IMR-90 (cell line): Measurements from ENCODE around the gene CES3. TPM values are rescaled to one million over a fixed set of nuclear protein-coding genes. Genes with fewer than 3 reads are reported as not detected.

Source experiments
- ATAC-seq: fragments of 200-7000 bp; cut with Tn5 transposase; 2 replicates; pipeline ENCODE4 v1.9.1; 2020; ENCODE audit warnings: low read depth, mild to moderate bottlenecking, moderate library complexity
- BruUV-seq: library from RNA; stranded (reverse); fragments of 400-500 nt; replicated peaks from 2 replicates; lab custom pipeline; 2021; lab: Mats Ljungman, UMichigan
- CTCF ChIA-PET: fragments of 300-600 bp; formaldehyde crosslinking; extraction: SDS; loops from one replicate; lab custom pipeline; 2021; ENCODE audit warnings: antibody characterized with exemption; lab: Yijun Ruan, JAX
- POLR2A ChIA-PET: fragments of 300-600 bp; sonication (Branson Sonifier 250); formaldehyde crosslinking; loops from one replicate; lab custom pipeline; 2022; ENCODE audit warnings: antibody characterized with exemption; ENCODE audit not compliant: unreplicated experiment; lab: Charles Lee
- DNase-seq: peaks from one replicate; pipeline ENCODE4 v3.0.0; 2013
- H2AFZ ChIP-seq: replicated peaks from 2 replicates; pipeline ENCODE3; 2013; ENCODE audit warnings: low read length, mild to moderate bottlenecking; ENCODE audit not compliant: poor library complexity
- H2AK5ac ChIP-seq: 2 replicates; pipeline ENCODE4 v1.6.1; 2013; ENCODE audit warnings: low read depth, low read length, inconsistent platforms
- H2AK9ac ChIP-seq: replicated peaks from 2 replicates; pipeline ENCODE3; 2013; ENCODE audit warnings: mild to moderate bottlenecking, low read depth, low read length, moderate library complexity; ENCODE audit not compliant: poor library complexity
- H2BK120ac ChIP-seq: 2 replicates; pipeline ENCODE4 v1.6.1; 2013; ENCODE audit warnings: low read depth, low read length, inconsistent platforms
- H2BK15ac ChIP-seq: 3 replicates; pipeline ENCODE4 v1.6.1; 2013; ENCODE audit warnings: low read depth, low read length, inconsistent platforms
- H2BK20ac ChIP-seq: 2 replicates; pipeline ENCODE4 v1.6.1; 2013; ENCODE audit warnings: low read depth, mild to moderate bottlenecking, inconsistent platforms, low read length, moderate library complexity
- H2BK5ac ChIP-seq: 2 replicates; pipeline ENCODE4 v1.6.1; 2013; ENCODE audit warnings: mild to moderate bottlenecking, low read depth, low read length, inconsistent platforms; ENCODE audit not compliant: poor library complexity, severe bottlenecking
- H3K14ac ChIP-seq: replicated peaks from 2 replicates; pipeline ENCODE4 v1.6.1; 2013; ENCODE audit warnings: low read depth, low read length, inconsistent platforms
- H3K18ac ChIP-seq: 2 replicates; pipeline ENCODE4 v1.6.1; 2013; ENCODE audit warnings: low read depth, low read length, control low read depth
- H3K23ac ChIP-seq: 2 replicates; pipeline ENCODE4 v1.6.1; 2013; ENCODE audit warnings: low read depth, low read length, inconsistent platforms
- H3K27ac ChIP-seq: 2 replicates; pipeline ENCODE4 v1.5.1; 2013; ENCODE audit warnings: mild to moderate bottlenecking, control low read depth, low read length; ENCODE audit not compliant: insufficient read depth
- H3K27me3 ChIP-seq: 2 replicates; pipeline ENCODE4 v1.6.1; 2013; ENCODE audit warnings: low read length; ENCODE audit not compliant: control insufficient read depth, insufficient read depth
- H3K36me3 ChIP-seq: 2 replicates; pipeline ENCODE4 v1.6.1; 2013; ENCODE audit warnings: low read length, mixed read lengths; ENCODE audit not compliant: control insufficient read depth, insufficient read depth
- H3K4ac ChIP-seq: 2 replicates; pipeline ENCODE4 v1.6.1; 2013; ENCODE audit warnings: low read depth, low read length, inconsistent platforms
- H3K4me1 ChIP-seq: 2 replicates; pipeline ENCODE4 v1.6.1; 2013; ENCODE audit warnings: low read length, mixed read lengths; ENCODE audit not compliant: control insufficient read depth, insufficient read depth
- H3K4me2 ChIP-seq: 2 replicates; pipeline ENCODE4 v1.6.1; 2013; ENCODE audit warnings: low read depth, mild to moderate bottlenecking, control low read depth, low read length, moderate library complexity
- H3K4me3 ChIP-seq: 2 replicates; pipeline ENCODE4 v1.5.1; 2013; ENCODE audit warnings: low read depth, mild to moderate bottlenecking, control low read depth, low read length, moderate library complexity; ENCODE audit not compliant: insufficient read depth
- H3K56ac ChIP-seq: 2 replicates; pipeline ENCODE4 v1.6.1; 2013; ENCODE audit warnings: low read length, inconsistent platforms; ENCODE audit not compliant: insufficient read depth; ENCODE audit errors: extremely low read depth
- H3K79me1 ChIP-seq, 2 experiments: 2 replicates each; pipeline ENCODE4 v1.6.1; 2013; ENCODE audit warnings: low read length in 2 of 2, inconsistent platforms in 1 of 2, low read depth in 1 of 2
- H3K9ac ChIP-seq: 2 replicates; pipeline ENCODE4 v1.6.1; 2013; ENCODE audit warnings: low read depth, low read length, control low read depth
- H3K9me1 ChIP-seq: 2 replicates; pipeline ENCODE4 v1.6.1; 2013; ENCODE audit warnings: low read length, inconsistent platforms; ENCODE audit not compliant: insufficient read depth
- H3K9me3 ChIP-seq: 2 replicates; pipeline ENCODE4 v1.6.1; 2013; ENCODE audit warnings: low read length; ENCODE audit not compliant: control insufficient read depth, insufficient read depth
- H4K20me1 ChIP-seq: 2 replicates; pipeline ENCODE4 v1.6.1; 2013; ENCODE audit warnings: low read length, inconsistent platforms; ENCODE audit not compliant: insufficient read depth
- H4K5ac ChIP-seq: 2 replicates; pipeline ENCODE4 v1.6.1; 2013; ENCODE audit warnings: mild to moderate bottlenecking, low read depth, low read length, control low read depth
- H4K8ac ChIP-seq, 2 experiments: 2 replicates each; pipeline ENCODE4 v1.6.1; 2013; ENCODE audit warnings: low read depth in 2 of 2, low read length in 2 of 2, control low read depth in 1 of 2, inconsistent platforms in 1 of 2
- H4K91ac ChIP-seq: 2 replicates; pipeline ENCODE4 v1.6.1; 2013; ENCODE audit warnings: low read depth, low read length, inconsistent platforms; ENCODE audit not compliant: insufficient read depth
- BHLHE40 ChIP-seq: fragments of 150-350 bp; IDR thresholded peaks from 2 replicates; pipeline ENCODE4 v1.6.1; 2016; ENCODE audit warnings: mild to moderate bottlenecking, low read depth, low read length
- CEBPB ChIP-seq: IDR thresholded peaks from 2 replicates; pipeline ENCODE4 v1.6.1; 2012; ENCODE audit warnings: low read depth, low read length, improper control_type of control experiment
- FOS ChIP-seq: fragments of 150-350 bp; IDR thresholded peaks from 2 replicates; pipeline ENCODE4 v1.6.1; 2016; ENCODE audit warnings: low read depth, low read length
- MXI1 ChIP-seq: IDR thresholded peaks from 2 replicates; pipeline ENCODE4 v1.6.1; 2012; ENCODE audit warnings: low read depth, mild to moderate bottlenecking, low read length, moderate library complexity, borderline replicate concordance
- RCOR1 ChIP-seq: IDR thresholded peaks from 2 replicates; pipeline ENCODE4 v1.6.1; 2012; ENCODE audit warnings: mild to moderate bottlenecking, low read length, improper control_type of control experiment; ENCODE audit not compliant: insufficient replicate concordance
- WGBS, 2 experiments: methylation state at CpG; one replicate each; pipeline versions ENCODE4 v1.1.5 to v1.1.7; 2013; ENCODE audit warnings: missing lambda C conversion rate in 2 of 2; ENCODE audit not compliant: insufficient read length in 1 of 2; ENCODE audit errors: extremely low coverage in 2 of 2; 5-methylcytosine and 5-hydroxymethylcytosine counted together
- dilution Hi-C: fragments of 300-500 bp; cut with HindIII; formaldehyde crosslinking; loops from one replicate; pipeline ENCODE4 v1.14.3; 2018; ENCODE audit warnings: low sequenced_read_pairs; ENCODE audit not compliant: unreplicated experiment
- in situ Hi-C: fragments of 300-500 bp; cut with MboI; formaldehyde crosslinking; loops from 3 replicates; pipeline ENCODE4 v1.14.3; 2019; ENCODE audit warnings: low sequenced_read_pairs, inconsistent platforms, mixed read lengths
- intact Hi-C: fragments of 100-400 bp; cut with micrococcal nuclease; formaldehyde crosslinking; loops from 2 replicates; pipeline ENCODE4 v1.10.0; 2022
- polyA plus RNA-seq, 3 experiments: library from polyadenylated mRNA; depleted of rRNA; stranded (reverse); fragments of >200 nt; gene quantifications; 2 replicates each; pipeline ENCODE4 v1.2.3, GENCODE V29; 2012; ENCODE audit warnings: low replicate concordance in 1 of 3
- total RNA-seq: library from RNA; depleted of rRNA; stranded (reverse); fragments of >200 nt; gene quantifications from 2 replicates; pipeline ENCODE4 v1.2.3, GENCODE V29; 2012

CES3 gene
- total and polyA plus RNA-seq, 2 of the 4 experiments (the other 2 are of a cell fraction): 0.03 TPM; not detected in 1

GRCh38 chr16:67001726-67002125, 40.7 kb downstream of the CES3 start:
- TF ChIP-seq RCOR1 (no peak), FOS (no peak), BHLHE40 (no peak), CEBPB (no peak), MXI1 (no peak)
- BruUV-seq: no TSS peak
- Histone ChIP-seq H3K23ac (no peak overlapping the region), H4K91ac (no peak overlapping the region), H3K27me3 (peaks cover 25% of the 10 kb centered on the region), H4K20me1 (no peaks in the 10 kb centered on the region), H3K9me1 (peaks cover 4% of the 10 kb centered on the region), H3K4ac (no peak overlapping the region), H2AK5ac (no peak overlapping the region), H3K4me1 (peaks cover 4% of the 10 kb centered on the region; the same call in 1 of the 2 replicates), H2BK20ac (no peak overlapping the region), H3K27ac (no peak overlapping the region), H3K4me2 (no peak overlapping the region), H3K36me3 (no peaks in the 10 kb centered on the region), H4K8ac (no peak overlapping the region), H2AK9ac (no peak overlapping the region), H3K9ac (no peak overlapping the region), H3K56ac (no peak overlapping the region), H3K4me3 (no peak overlapping the region), H3K14ac (no peak overlapping the region), H2BK15ac (no peak overlapping the region), H2AFZ (peak overlapping the region; percentile 5), H3K79me1 (no peaks in the 10 kb centered on the region), H3K9me3 (no peaks in the 10 kb centered on the region), H4K5ac (no peak overlapping the region), H2BK120ac (no peak overlapping the region), H2BK5ac (no peak overlapping the region), H3K18ac (no peak overlapping the region)
- intact Hi-C loops: no loop called here
- DNase-seq (no peak), ATAC-seq (no peak)
- CTCF ChIA-PET: no interaction called here
- WGBS, 2 experiments: no CpG with 5 or more reads among the region's 3 CpGs
- in situ Hi-C loops: no loop called here
- dilution Hi-C loops: no loop called here
- POLR2A ChIA-PET: no interaction called here
